GM12864 (cell line): Measurements from ENCODE around the gene TRHDE.
"Not testable (repeated sequence)": the region's sequence is repeated elsewhere in the genome, so short reads cannot be mapped to it uniquely, and the experiment has no call there.

Experiments
- DNase-seq: peaks from one replicate; pipeline ENCODE4 v3.0.0-alpha.2; 2011; ENCODE audit warnings: low read depth
- H3K4me3 ChIP-seq: 2 replicates; pipeline ENCODE4 v1.5.1; 2011; ENCODE audit warnings: mild to moderate bottlenecking, low read depth, low read length, control low read depth
- CTCF ChIP-seq: IDR thresholded peaks from 2 replicates; pipeline ENCODE4 v1.5.1; 2011; ENCODE audit warnings: low read depth, mild to moderate bottlenecking, moderate library complexity, low read length, control low read depth, inconsistent platforms; ENCODE audit errors: missing control alignments

Gene TRHDE

GRCh38 chr12:72694193-72694592 is 422.0 kb downstream of the TRHDE start:
- no peak for DNase-seq

GRCh38 chr12:72699362-72699761 is 427.2 kb downstream of the TRHDE start:
- DNase-seq: no peak
- no peak overlapping the region for H3K4me3 ChIP-seq
- TF ChIP-seq CTCF: peak; percentile 0

More at GRCh38 chr12:72694193-72694592, 422.0 kb downstream of the TRHDE start:
- no peak for TF ChIP-seq CTCF
- H3K4me3 ChIP-seq: no peak overlapping the region

DNA sequence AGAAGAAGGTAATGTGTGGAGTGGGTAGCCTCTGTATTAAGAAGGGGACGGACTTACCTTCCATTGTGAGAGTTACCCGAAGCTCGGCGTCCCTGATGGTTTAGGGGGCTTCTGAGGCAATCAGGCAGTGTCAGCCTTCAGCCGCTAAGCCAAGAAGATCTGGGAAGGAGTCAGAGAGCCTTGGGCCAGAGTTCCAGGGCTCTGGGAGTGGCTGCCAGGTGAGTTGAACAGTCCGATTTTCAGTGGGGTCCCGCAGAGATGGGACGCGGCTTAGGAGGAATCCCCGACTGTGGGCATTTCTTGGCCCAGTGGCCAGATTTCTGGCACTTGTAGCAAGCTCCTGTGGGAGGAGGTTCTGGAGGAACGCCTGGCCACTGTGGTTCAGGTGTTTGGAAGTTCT is 439.9 kb downstream of the TRHDE start:
- not testable (repeated sequence) for H3K4me3 ChIP-seq, DNase-seq

DNA sequence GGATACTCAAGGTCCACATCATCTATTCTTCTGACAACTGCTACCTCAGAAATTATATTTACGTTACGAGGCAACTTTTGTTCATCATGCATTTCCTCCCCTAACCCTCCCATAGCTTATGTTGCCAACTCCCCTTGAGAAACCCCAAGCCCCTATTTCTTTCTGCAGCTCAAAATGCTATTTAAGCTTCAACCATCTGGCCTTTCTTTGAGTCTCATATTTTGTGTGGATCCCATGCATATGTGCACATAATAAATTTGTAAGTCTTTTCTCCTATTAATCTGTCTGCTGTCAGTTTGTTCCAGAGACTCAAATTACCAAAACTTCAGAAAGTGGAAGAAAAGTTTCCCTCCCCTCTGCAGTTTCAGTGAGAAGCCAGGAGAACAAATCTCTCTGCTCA is 444.1 kb downstream of the TRHDE start:
- no peak overlapping the region for H3K4me3 ChIP-seq
- TF ChIP-seq CTCF: no peak
- DNase-seq: no peak

DNA sequence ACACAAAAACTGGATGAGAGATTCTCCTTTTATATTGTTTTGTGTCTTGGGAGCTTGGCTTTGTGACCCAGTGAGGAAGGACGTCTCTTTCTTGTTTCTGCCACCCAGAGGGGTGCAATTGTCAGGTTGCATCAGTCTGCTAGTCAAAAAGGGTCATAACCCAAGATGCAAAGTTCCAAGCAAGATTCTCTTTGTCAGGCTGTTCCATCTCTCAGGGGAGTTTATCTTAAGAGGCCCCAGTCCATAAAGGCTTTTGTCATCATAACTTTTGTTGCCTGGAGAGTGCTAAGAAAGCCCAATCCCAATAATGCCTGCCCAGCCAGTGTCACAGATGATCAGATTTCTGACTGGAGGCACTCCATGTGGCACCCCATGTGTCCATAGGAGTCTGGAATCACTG is 444.9 kb downstream of the TRHDE start:
- TF ChIP-seq CTCF: no peak
- no peak for DNase-seq
- no peak overlapping the region for H3K4me3 ChIP-seq
